Heart left ventricle (tissue), 16 donors: ENCODE measurements around the gene KCNMB2. TPM values are rescaled to one million over a fixed set of nuclear protein-coding genes. Genes with fewer than 3 reads are reported as not detected.

ENCODE experiments used
- ATAC-seq, 4 donors: fragments of 200-7000 bp; cut with Tn5 transposase; one replicate each; pipeline ENCODE4 v1.9.1; 2020 to 2022; ENCODE audit warnings: moderate library complexity in 4 of 4, mild to moderate bottlenecking in 3 of 4, moderate number of reproducible peaks in 1 of 4
- DNase-seq, 5 donors: peaks; one replicate each; pipeline ENCODE4 v3.0.0-alpha.2; 2020
- H3K27ac ChIP-seq, 12 donors: fragments of 200-600 bp; sonication (generic) in 4 of 12; one replicate each; pipeline versions ENCODE4 v1.5.0 to v1.8.0; 2016 to 2022; ENCODE audit warnings: mild to moderate bottlenecking in 2 of 12
- H3K27me3 ChIP-seq, 9 donors: fragments of 200-600 bp; sonication (generic) in 2 of 9; one replicate each; pipeline versions ENCODE4 v1.5.1 to v1.8.0; 2016 to 2022; ENCODE audit warnings: mild to moderate bottlenecking in 3 of 9
- H3K36me3 ChIP-seq, 9 donors: fragments of 200-600 bp; sonication (generic) in 2 of 9; one replicate each; pipeline versions ENCODE4 v1.5.0 to v1.8.0; 2018 to 2022; ENCODE audit warnings: mild to moderate bottlenecking in 2 of 9
- H3K4me1 ChIP-seq, 12 donors: fragments of 200-600 bp; sonication (generic) in 4 of 12; one replicate each; pipeline versions ENCODE4 v1.5.0 to v1.8.0; 2016 to 2022; ENCODE audit warnings: mild to moderate bottlenecking in 3 of 12
- H3K4me3 ChIP-seq, 12 donors: fragments of 200-600 bp; sonication (generic) in 4 of 12; one replicate each; pipeline versions ENCODE4 v1.5.0 to v1.8.0; 2017 to 2022; ENCODE audit warnings: mild to moderate bottlenecking in 9 of 12, moderate library complexity in 4 of 12
- H3K9me3 ChIP-seq, 12 donors: fragments of 200-600 bp; sonication (generic) in 4 of 12; one replicate each; pipeline versions ENCODE4 v1.5.0 to v1.8.0; 2016 to 2022; ENCODE audit warnings: mild to moderate bottlenecking in 1 of 12
- POLR2A ChIP-seq, 2 donors: fragments of 450-650 bp; IDR thresholded peaks; one replicate each; pipeline ENCODE4 v1.6.1; 2017; ENCODE audit warnings: antibody characterized with exemption in 2 of 2, mild to moderate bottlenecking in 2 of 2, moderate library complexity in 2 of 2
- WGBS, 4 donors: extraction: QIAGEN DNeasy Blood & Tissue Kit in 2 of 4; methylation state at CpG; one replicate each; pipeline versions ENCODE4 v1.1.5 to v1.1.7; 2013 to 2018; 5-methylcytosine and 5-hydroxymethylcytosine counted together
- intact Hi-C, 10 donors: fragments of 100-400 bp; cut with DNase I; formaldehyde crosslinking; loops; one replicate each; pipeline versions ENCODE4 v1.11.1 to v1.14.2; 2022
- polyA plus RNA-seq, 2 donors: library from polyadenylated mRNA; stranded (reverse); fragments of 200-250 nt; gene quantifications; one replicate each; pipeline ENCODE4 v1.2.3, GENCODE V29; 2013
- total RNA-seq, 9 donors: library from RNA; depleted of rRNA in 2 of 9; stranded (reverse); fragments of >200 nt in 2 of 9; fragmentation: NEBNext Ultra II Directional in 3 of 9; extraction: Animal tissue kit (Norgen Biotek cat#: 25700) in 3 of 9; gene quantifications; one replicate each; pipeline versions ENCODE4 v1.1.0 to v1.2.4, GENCODE V29; 2016 to 2023
- TF ChIP-seq, protein P1 (sequence below), 12 donors: fragments of 200-600 bp; sonication (generic) in 4 of 12; IDR thresholded peaks; one replicate each; pipeline versions ENCODE4 v1.5.0 to v1.8.0; 2018 to 2022; ENCODE audit warnings: antibody characterized with exemption in 12 of 12, mild to moderate bottlenecking in 5 of 12
- donor health status: ischemic (EF 13 %, LVEDD 7.1; RV severe dilation, severe dysfunction).
- donor health status: healthy with polysubstance abuse.
- donor health status: DM: no; HTN: yes; CAD: no.
- donor health status: DM: no; HTN: no; CAD: no.
- donor health status: ischemic (EF 25% LVEDD 6.9; RV normal size, moderate dysfunction).
- donor health status: ischemic (EF 25% LVEDD 5.7; RV mildly dilated, moderate dysfunction).
- donor health status: healthy.
- donor health status: DM: yes; HTN: yes; CAD: no.
- donor health status: ischemic (EF 35%, LVEDD 5.7; RV mildly dilated, moderate dysfunction).
- donor health status: nonischemic (EF 11% LVEDD 7.7; RV severe dilation, severe dysfunction).
- donor health status: DM: yes; HTN: yes; CAD: no.
- donor health status: PGD.
- donor health status: ischemic (EF 29% LVEDD 5.4; RV normal size, mild dysfunction).
- donor health status: nonischemic (EF 23%, LVEDD 6.1; RV moderate dilation, normal function).

KCNMB2 gene
- total and polyA plus RNA-seq, 11 donors: 0.37 to 5.7 (median 2.0) TPM; not detected in 1

DNA sequence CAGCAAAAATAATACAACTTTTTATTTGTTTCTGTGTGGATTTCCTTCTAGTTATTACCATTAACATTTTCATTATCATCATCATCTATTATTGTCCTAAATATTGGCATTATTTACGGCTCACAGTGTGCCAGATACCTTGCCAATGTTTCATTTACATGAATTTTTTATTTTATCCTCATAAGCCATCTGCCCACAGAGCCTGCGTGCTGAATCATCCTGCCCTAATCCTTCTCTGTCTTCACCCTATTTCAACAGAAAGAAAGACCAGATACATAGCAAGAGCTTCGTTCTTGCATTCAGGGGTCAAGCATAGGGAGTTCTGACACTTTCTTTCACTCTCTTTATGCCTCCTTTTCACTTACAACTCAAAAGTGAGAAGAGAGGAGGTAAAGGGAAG lies 82.0 kb downstream of the KCNMB2 start:
- intact Hi-C loops: no loop called here
- Histone ChIP-seq H3K4me1 (peaks cover 0 to 13% (median 0%) of the 10 kb centered on the region in 12 donors), H3K9me3 (peaks cover 0 to 16% (median 0%) of the 10 kb centered on the region in 12 donors), H3K36me3 (no peaks in the 10 kb centered on the region), H3K4me3 (peak overlapping the region in 9 of 12 donors; percentile 4 to 43 (median 26)), H3K27ac (peak overlapping the region in 6 of 12 donors; percentile 0 to 57 (median 26)), H3K27me3 (no peaks in the 10 kb centered on the region)
- no peak for TF ChIP-seq POLR2A (IDR thresholded peaks at IDR 0.05)
- TF ChIP-seq, protein P1, sequence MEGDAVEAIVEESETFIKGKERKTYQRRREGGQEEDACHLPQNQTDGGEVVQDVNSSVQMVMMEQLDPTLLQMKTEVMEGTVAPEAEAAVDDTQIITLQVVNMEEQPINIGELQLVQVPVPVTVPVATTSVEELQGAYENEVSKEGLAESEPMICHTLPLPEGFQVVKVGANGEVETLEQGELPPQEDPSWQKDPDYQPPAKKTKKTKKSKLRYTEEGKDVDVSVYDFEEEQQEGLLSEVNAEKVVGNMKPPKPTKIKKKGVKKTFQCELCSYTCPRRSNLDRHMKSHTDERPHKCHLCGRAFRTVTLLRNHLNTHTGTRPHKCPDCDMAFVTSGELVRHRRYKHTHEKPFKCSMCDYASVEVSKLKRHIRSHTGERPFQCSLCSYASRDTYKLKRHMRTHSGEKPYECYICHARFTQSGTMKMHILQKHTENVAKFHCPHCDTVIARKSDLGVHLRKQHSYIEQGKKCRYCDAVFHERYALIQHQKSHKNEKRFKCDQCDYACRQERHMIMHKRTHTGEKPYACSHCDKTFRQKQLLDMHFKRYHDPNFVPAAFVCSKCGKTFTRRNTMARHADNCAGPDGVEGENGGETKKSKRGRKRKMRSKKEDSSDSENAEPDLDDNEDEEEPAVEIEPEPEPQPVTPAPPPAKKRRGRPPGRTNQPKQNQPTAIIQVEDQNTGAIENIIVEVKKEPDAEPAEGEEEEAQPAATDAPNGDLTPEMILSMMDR (IDR thresholded peaks at IDR 0.05): no peak
- peak in 2 of 4 donors; percentile 34 to 80 for ATAC-seq
- WGBS, 4 donors: 24 to 40% (median 29%) methylated on average over 3 of the region's 3 CpGs
- DNase-seq: no peak

DNA sequence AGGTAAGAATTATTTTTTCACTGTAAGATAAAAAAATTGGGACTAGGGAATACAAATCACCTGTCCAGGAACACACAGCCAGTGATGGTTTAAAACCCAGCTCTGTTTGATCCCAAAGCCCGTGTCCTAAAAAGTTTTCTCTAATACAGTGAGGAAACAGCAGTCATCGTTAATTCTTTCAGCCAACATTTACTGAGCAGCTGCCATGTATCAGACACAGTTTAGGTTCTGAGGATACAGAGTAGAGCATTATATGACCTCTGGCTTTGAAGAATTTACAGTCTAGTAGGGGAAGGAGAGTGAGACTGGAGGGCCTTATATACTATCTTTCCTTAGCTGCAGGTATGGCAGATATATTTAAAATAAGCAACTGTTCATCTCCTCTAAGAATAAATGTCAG lies 82.7 kb downstream of the KCNMB2 start:
- H3K9me3 ChIP-seq: peaks cover 0 to 9% (median 0%) of the 10 kb centered on the region in 12 donors
- TF ChIP-seq, protein P1 (IDR thresholded peaks at IDR 0.05): no peak
- no peak for TF ChIP-seq POLR2A (IDR thresholded peaks at IDR 0.05)
- H3K4me1 ChIP-seq: peaks cover 0 to 17% (median 0%) of the 10 kb centered on the region in 12 donors
- H3K36me3 ChIP-seq: no peaks in the 10 kb centered on the region
- intact Hi-C loops: no loop called here
- H3K4me3 ChIP-seq: peak overlapping the region in 7 of 12 donors; percentile 21 to 43 (median 30)
- peak in 1 of 4 donors; percentile 24 for ATAC-seq
- 43 to 70% (median 63%) methylated on average over 2 of the region's 2 CpGs for WGBS, 4 donors
- no peaks in the 10 kb centered on the region for H3K27me3 ChIP-seq
- DNase-seq: no peak
- H3K27ac ChIP-seq: peak overlapping the region in 3 of 12 donors; percentile 0 to 51 (median 28)

DNA sequence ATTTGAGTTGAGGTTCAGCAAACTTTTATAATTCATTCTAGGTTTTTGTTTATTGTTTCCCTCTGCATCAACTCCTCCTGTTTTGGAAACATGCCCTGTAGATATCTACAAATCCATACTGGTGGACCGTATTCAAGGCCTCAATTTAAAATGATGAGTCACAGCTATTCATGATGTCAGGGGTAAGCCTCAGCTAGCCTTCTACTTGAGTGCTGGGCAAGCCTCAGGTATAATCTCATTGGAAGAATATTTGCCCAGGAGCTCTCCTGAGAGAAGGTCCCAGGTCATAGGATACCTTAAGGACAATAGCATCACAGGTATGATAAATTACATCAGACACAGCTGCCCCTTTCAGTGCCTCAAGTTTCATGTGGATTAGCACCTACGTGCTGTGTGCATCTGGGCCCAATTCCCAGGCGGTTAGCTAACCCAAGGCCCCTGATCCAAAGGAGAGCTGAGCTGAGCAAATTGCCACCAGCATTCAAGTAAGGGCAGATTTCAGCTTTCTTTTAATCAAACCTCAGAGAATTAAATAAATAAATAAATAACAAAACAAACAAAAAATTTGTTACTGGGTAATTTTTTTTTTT lies 87.5 kb downstream of the KCNMB2 start:
- DNase-seq: no peak
- H3K27me3 ChIP-seq: no peaks in the 10 kb centered on the region
- H3K4me1 ChIP-seq: peaks cover 0 to 7% (median 0%) of the 10 kb centered on the region in 12 donors
- H3K4me3 ChIP-seq: no peak overlapping the region
- intact Hi-C loops: no loop called here
- no peaks in the 10 kb centered on the region for H3K9me3 ChIP-seq
- ATAC-seq: peak in 3 of 4 donors; percentile 34 to 80 (median 69)
- H3K36me3 ChIP-seq: no peaks in the 10 kb centered on the region
- no peak for TF ChIP-seq POLR2A (IDR thresholded peaks at IDR 0.05)
- TF ChIP-seq, protein P1 (IDR thresholded peaks at IDR 0.05): no peak
- H3K27ac ChIP-seq: peak overlapping the region in 1 of 12 donors; percentile 37
- WGBS, 4 donors: 44 to 67% (median 54%) methylated on average over 3 of the region's 3 CpGs

DNA sequence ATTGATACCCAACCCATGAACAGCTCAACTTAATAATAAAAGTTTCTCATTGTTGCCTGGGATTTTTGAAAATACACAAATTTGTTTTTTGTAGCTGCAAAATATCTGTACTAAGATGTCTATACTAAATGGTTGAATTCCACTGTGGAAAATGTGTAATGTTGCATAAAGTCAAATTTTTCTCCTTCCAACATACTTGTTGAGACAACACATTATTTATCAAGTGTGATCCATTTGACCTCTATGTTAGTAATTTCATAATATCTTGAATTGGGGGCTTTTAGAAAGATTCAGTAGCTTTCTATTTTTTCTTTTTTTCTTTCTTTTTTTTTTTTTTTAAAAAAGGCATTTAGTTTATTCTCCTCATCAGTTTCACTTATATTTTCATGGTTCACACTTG lies 88.0 kb downstream of the KCNMB2 start:
- no peaks in the 10 kb centered on the region for H3K36me3 ChIP-seq
- H3K9me3 ChIP-seq: no peaks in the 10 kb centered on the region
- intact Hi-C loops: no loop called here
- H3K4me3 ChIP-seq: no peak overlapping the region
- ATAC-seq (no peak), DNase-seq (no peak)
- H3K27ac ChIP-seq: no peak overlapping the region
- no peaks in the 10 kb centered on the region for H3K27me3 ChIP-seq
- H3K4me1 ChIP-seq: peaks cover 0 to 5% (median 0%) of the 10 kb centered on the region in 12 donors
- TF ChIP-seq POLR2A (IDR thresholded peaks at IDR 0.05): no peak
- TF ChIP-seq, protein P1 (IDR thresholded peaks at IDR 0.05): no peak
